ENCODE results near the gene LRRC75A. TPM values are rescaled to one million over a fixed set of nuclear protein-coding genes. Genes with fewer than 3 reads are reported as not detected.
"Not testable (repeated sequence)": the region's sequence is repeated elsewhere in the genome, so short reads cannot be mapped to it uniquely, and the experiment has no call there.

LRRC75A gene
- total and polyA plus RNA-seq, 2 of the 8 experiments (the other 6 are each of a cell fraction or from before 2014, with no cell fraction given), result 9.7 to 9.9 TPM

- not testable (repeated sequence) for FAIRE-seq; H3K56ac ChIP-seq (replicated peaks; ENCODE audit: insufficient read length, low read depth, low read length); H3K79me1 ChIP-seq (ENCODE audit: low read depth, low read length); H2AK5ac ChIP-seq (ENCODE audit: low read depth, low read length); H4K5ac ChIP-seq (ENCODE audit: insufficient read length, low read depth, low read length); H3K27me3 ChIP-seq (replicated peaks in 1 of 4; ENCODE audit: control insufficient read depth in 3 of 4, extremely low read depth in 1 of 4, insufficient read depth in 3 of 4, low read length in 3 of 4); H3K18ac ChIP-seq (ENCODE audit: extremely low read depth, low read length); H3K9ac ChIP-seq (replicated peaks in 1 of 4; ENCODE audit: extremely low read depth in 1 of 4, low read depth in 3 of 4, low read length in 3 of 4); H4K91ac ChIP-seq (replicated peaks; ENCODE audit: insufficient read length, low read length); H3K23me2 ChIP-seq (ENCODE audit: low read depth, low read length); H2BK5ac ChIP-seq (ENCODE audit: low read depth, low read length); H2BK20ac ChIP-seq (ENCODE audit: low read length); H2AFZ ChIP-seq (ENCODE audit: low read length); H3K4ac ChIP-seq (replicated peaks; ENCODE audit: insufficient read length, low read depth, low read length); H3K9me3 ChIP-seq (ENCODE audit: insufficient read depth in 2 of 2, low read depth in 1 of 2, low read length in 1 of 2); H4K8ac ChIP-seq (ENCODE audit: extremely low read depth, insufficient read depth, low read length); H2BK15ac ChIP-seq (ENCODE audit: low read length); DNase-seq (ENCODE audit: low read depth in 1 of 2, low spot score in 2 of 2); H2BK12ac ChIP-seq (ENCODE audit: low read depth, low read length); H3K27ac ChIP-seq (ENCODE audit: low read depth, low read length); H2BK120ac ChIP-seq (replicated peaks; ENCODE audit: low read depth, low read length); H3K36me3 ChIP-seq (ENCODE audit: control insufficient read depth in 2 of 4, insufficient read depth in 4 of 4, low read length in 3 of 4); H3K4me1 ChIP-seq (replicated peaks in 1 of 4; ENCODE audit: control insufficient read depth in 3 of 4, insufficient read depth in 4 of 4, low read length in 3 of 4); H3K4me3 ChIP-seq (ENCODE audit: extremely low read depth in 1 of 4, insufficient read depth in 2 of 4, low read depth in 3 of 4, low read length in 4 of 4); H4K20me1 ChIP-seq (replicated peaks in 1 of 2; ENCODE audit: control insufficient read depth in 1 of 2, insufficient read depth in 2 of 2, low read length in 2 of 2); H3K23ac ChIP-seq (ENCODE audit: insufficient read length); H3K4me2 ChIP-seq (ENCODE audit: insufficient read depth in 1 of 2, low read depth in 2 of 2, low read length in 2 of 2); H3K79me2 ChIP-seq (ENCODE audit: control insufficient read depth in 1 of 2, insufficient read depth in 2 of 2, low read length in 2 of 2); H3K14ac ChIP-seq (ENCODE audit: insufficient read length)
- POLR2A ChIA-PET (ENCODE audit: partially characterized antibody), result interaction anchor here (1.1 to 4.2 kb wide), 3 partner anchors 12 to 48 kb away, joined by 4 to 12 read pairs (median 7); partner anchors contain the start of gene UBB
- CTCF ChIA-PET (ENCODE audit: partially characterized antibody), result interaction anchor here (0.6 to 2.3 kb wide), 4 partner anchors 8 to 32 kb away, joined by 4 to 10 read pairs (median 4); partner anchors contain the start of gene TRPV2
- TF ChIP-seq USF2 (IDR thresholded peaks at IDR 0.05; ENCODE audit: low read length), result peak; percentile 25; the same call in 1 of the 2 replicates
- 86% methylated on average over 4 of the region's 4 CpGs; no CpG with 5 or more reads in 1 of the 2 experiments for WGBS, 2 experiments (ENCODE audit: extremely low coverage in 1 of 2, insufficient coverage in 1 of 2, insufficient read length in 1 of 2, insufficient replicate concordance in 2 of 2, low coverage in 1 of 2, low lambda C conversion rate in 2 of 2, missing lambda C conversion rate in 1 of 2)
Measured at GRCh38 chr17:16395887-16396286, 96.1 kb downstream of the LRRC75A start.

Data from H1 (cell line).